ENCODE measurements around the gene EIF4G1. TPM values are rescaled to one million over a fixed set of nuclear protein-coding genes. Genes with fewer than 3 reads are reported as not detected.

EIF4G1 gene
- total and polyA plus RNA-seq, 5 donors from 2014 or later = 13.7 to 182 (median 17.3) TPM

DNA sequence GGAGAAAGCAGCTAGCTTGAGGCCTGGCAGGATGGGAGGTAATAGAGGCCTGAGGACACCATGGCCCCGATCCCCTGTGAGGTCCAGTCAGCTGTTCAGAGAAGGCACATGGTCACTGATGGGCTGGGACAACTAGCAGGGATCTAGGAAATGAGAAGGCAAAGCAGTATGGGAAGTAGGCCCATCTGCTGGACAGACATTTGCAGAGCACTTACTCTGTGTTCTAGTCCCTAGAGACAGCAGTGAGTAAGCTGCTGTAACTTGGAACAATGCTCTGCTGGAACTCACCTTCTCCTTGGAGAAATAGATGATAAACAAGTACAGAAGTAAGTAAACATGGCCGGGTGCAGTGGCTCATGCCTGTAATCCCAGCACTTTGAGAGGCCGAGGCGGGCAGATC is 31.5 kb upstream of the EIF4G1 start:
- ATAC-seq (ENCODE audit: low read depth in 2 of 2) = no peak
- no peak overlapping the region for H3K27ac Mint-ChIP-seq

DNA sequence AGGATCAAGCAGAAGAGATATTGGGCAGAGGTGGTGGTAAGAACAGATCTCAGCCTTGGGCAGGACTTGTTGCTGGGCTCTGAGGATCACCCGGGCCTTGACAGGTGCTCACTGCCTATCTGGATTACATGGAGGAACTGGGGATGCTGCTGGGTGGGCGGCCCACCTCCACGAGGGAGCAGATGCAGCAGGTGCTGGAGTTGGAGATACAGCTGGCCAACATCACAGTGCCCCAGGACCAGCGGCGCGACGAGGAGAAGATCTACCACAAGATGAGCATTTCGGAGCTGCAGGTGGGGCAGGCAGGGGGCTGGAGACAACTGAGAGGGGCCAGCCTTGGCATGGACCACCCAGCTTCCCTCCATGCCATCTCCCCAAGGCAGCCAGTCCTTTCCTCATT is 30.7 kb upstream of the EIF4G1 start:
- H3K4me3 ChIP-seq (ENCODE audit: low read depth, low read length) = no peak overlapping the region
- no peaks in the 10 kb centered on the region for H3K36me3 ChIP-seq (ENCODE audit: control insufficient read depth, insufficient read depth, low read length)
- Mint-ChIP-seq H3K9me3 (no peaks in the 10 kb centered on the region), H3K27ac (no peak overlapping the region), H3K36me3 (no peaks in the 10 kb centered on the region), H3K4me3 (no peak overlapping the region), H3K4me1 (no peaks in the 10 kb centered on the region), H3K27me3 (peaks cover 42% of the 10 kb centered on the region)
- H3K9me3 ChIP-seq (ENCODE audit: control insufficient read depth in 2 of 2, low read length in 2 of 2) = no peaks in the 10 kb centered on the region
- no peak for DNase-seq
- H3K4me1 ChIP-seq (ENCODE audit: control insufficient read depth, insufficient read depth, low read length, poor library complexity, severe bottlenecking) = no peaks in the 10 kb centered on the region
- no peak overlapping the region for H3K27ac ChIP-seq (ENCODE audit: insufficient read depth, low read length, poor library complexity, severe bottlenecking)
- ATAC-seq (ENCODE audit: low read depth in 2 of 2) = no peak
- peaks cover 7% of the 10 kb centered on the region for H3K27me3 ChIP-seq (ENCODE audit: control insufficient read depth, insufficient read depth, low read length)

More for the DNA sequence above, 31.5 kb upstream of the EIF4G1 start:
- H3K4me1 ChIP-seq (ENCODE audit: control insufficient read depth, insufficient read depth, low read length, poor library complexity, severe bottlenecking) = no peaks in the 10 kb centered on the region
- Mint-ChIP-seq H3K4me3 (no peak overlapping the region), H3K9me3 (no peaks in the 10 kb centered on the region), H3K36me3 (no peaks in the 10 kb centered on the region), H3K27me3 (peaks cover 44% of the 10 kb centered on the region), H3K4me1 (no peaks in the 10 kb centered on the region)
- H3K27me3 ChIP-seq (ENCODE audit: control insufficient read depth, insufficient read depth, low read length) = peaks cover 7% of the 10 kb centered on the region
- H3K27ac ChIP-seq (ENCODE audit: insufficient read depth, low read length, poor library complexity, severe bottlenecking) = no peak overlapping the region
- H3K36me3 ChIP-seq (ENCODE audit: control insufficient read depth, insufficient read depth, low read length) = no peaks in the 10 kb centered on the region
- no peak overlapping the region for H3K4me3 ChIP-seq (ENCODE audit: low read depth, low read length)
- no peak for DNase-seq
- H3K9me3 ChIP-seq (ENCODE audit: control insufficient read depth in 2 of 2, low read length in 2 of 2) = no peaks in the 10 kb centered on the region

DNA sequence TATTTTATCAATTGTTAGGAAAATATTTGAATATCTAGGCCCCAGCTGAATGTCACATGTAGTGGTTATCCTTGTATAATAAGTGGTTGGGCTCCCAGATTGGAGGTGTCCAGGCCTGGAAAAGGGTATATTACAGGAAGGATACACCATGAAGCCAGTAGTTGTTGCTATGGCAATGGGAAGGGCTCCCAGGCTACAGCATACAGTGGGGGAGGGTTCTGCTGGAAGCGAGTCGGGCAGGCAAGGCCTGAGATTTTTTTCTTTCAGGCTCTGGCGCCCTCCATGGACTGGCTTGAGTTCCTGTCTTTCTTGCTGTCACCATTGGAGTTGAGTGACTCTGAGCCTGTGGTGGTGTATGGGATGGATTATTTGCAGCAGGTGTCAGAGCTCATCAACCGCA is 29.7 kb upstream of the EIF4G1 start:
- H3K27ac Mint-ChIP-seq = no peak overlapping the region
- no peaks in the 10 kb centered on the region for H3K4me1 Mint-ChIP-seq
- H3K36me3 ChIP-seq (ENCODE audit: control insufficient read depth, insufficient read depth, low read length) = no peaks in the 10 kb centered on the region
- no peaks in the 10 kb centered on the region for H3K4me1 ChIP-seq (ENCODE audit: control insufficient read depth, insufficient read depth, low read length, poor library complexity, severe bottlenecking)
- DNase-seq = peak in 1 of 3 donors; percentile 41
- H3K9me3 Mint-ChIP-seq = no peaks in the 10 kb centered on the region
- ATAC-seq (ENCODE audit: low read depth in 2 of 2) = no peak
- no peaks in the 10 kb centered on the region for H3K36me3 Mint-ChIP-seq
- H3K27me3 ChIP-seq (ENCODE audit: control insufficient read depth, insufficient read depth, low read length) = peaks cover 7% of the 10 kb centered on the region
- H3K4me3 ChIP-seq (ENCODE audit: low read depth, low read length) = no peak overlapping the region
- no peak overlapping the region for H3K27ac ChIP-seq (ENCODE audit: insufficient read depth, low read length, poor library complexity, severe bottlenecking)
- no peak overlapping the region for H3K4me3 Mint-ChIP-seq
- peaks cover 39% of the 10 kb centered on the region for H3K27me3 Mint-ChIP-seq
- no peaks in the 10 kb centered on the region for H3K9me3 ChIP-seq (ENCODE audit: control insufficient read depth in 2 of 2, low read length in 2 of 2)

- H3K4me1 Mint-ChIP-seq = no peaks in the 10 kb centered on the region
- peaks cover 27% of the 10 kb centered on the region for H3K27me3 Mint-ChIP-seq
- Histone ChIP-seq H3K27ac (ENCODE audit: insufficient read depth, low read length, poor library complexity, severe bottlenecking) (no peak overlapping the region), H3K4me3 (ENCODE audit: low read depth, low read length) (no peak overlapping the region), H3K4me1 (ENCODE audit: control insufficient read depth, insufficient read depth, low read length, poor library complexity, severe bottlenecking) (no peaks in the 10 kb centered on the region), H3K36me3 (ENCODE audit: control insufficient read depth, insufficient read depth, low read length) (no peaks in the 10 kb centered on the region), H3K9me3 (ENCODE audit: control insufficient read depth in 2 of 2, low read length in 2 of 2) (no peaks in the 10 kb centered on the region), H3K27me3 (ENCODE audit: control insufficient read depth, insufficient read depth, low read length) (peaks cover 3% of the 10 kb centered on the region)
- no peak overlapping the region for H3K27ac Mint-ChIP-seq
- no peak overlapping the region for H3K4me3 Mint-ChIP-seq
- DNase-seq (peak; percentile 30 to 57 (median 37)), ATAC-seq (ENCODE audit: low read depth in 2 of 2) (peak; percentile 46 to 54)
- H3K9me3 Mint-ChIP-seq = no peaks in the 10 kb centered on the region
- H3K36me3 Mint-ChIP-seq = no peaks in the 10 kb centered on the region
These were observed 24.9 kb upstream of the EIF4G1 start for GRCh38 chr3:184289426-184289938.

GRCh38 chr3:184290331-184290730 is 24.1 kb upstream of the EIF4G1 start:
- no peaks in the 10 kb centered on the region for H3K4me1 Mint-ChIP-seq
- peaks cover 0 to 1% (median 0%) of the 10 kb centered on the region in 7 donors for H3K9me3 Mint-ChIP-seq
- H3K27ac ChIP-seq (ENCODE audit: insufficient read depth, low read length, poor library complexity, severe bottlenecking) = no peak overlapping the region
- no peak overlapping the region for H3K4me3 ChIP-seq (ENCODE audit: low read depth, low read length)
- no peak overlapping the region for H3K4me3 Mint-ChIP-seq
- ATAC-seq (ENCODE audit: low read depth in 2 of 2) (no peak), DNase-seq (no peak)
- H3K36me3 ChIP-seq (ENCODE audit: control insufficient read depth, insufficient read depth, low read length) = no peaks in the 10 kb centered on the region
- H3K36me3 Mint-ChIP-seq = no peaks in the 10 kb centered on the region
- no peaks in the 10 kb centered on the region for H3K4me1 ChIP-seq (ENCODE audit: control insufficient read depth, insufficient read depth, low read length, poor library complexity, severe bottlenecking)
- peaks cover 3% of the 10 kb centered on the region for H3K27me3 ChIP-seq (ENCODE audit: control insufficient read depth, insufficient read depth, low read length)
- peaks cover 19% of the 10 kb centered on the region for H3K27me3 Mint-ChIP-seq
- peak overlapping the region in 1 of 3 donors; percentile 43 for H3K27ac Mint-ChIP-seq
- H3K9me3 ChIP-seq (ENCODE audit: control insufficient read depth in 2 of 2, low read length in 2 of 2) = no peaks in the 10 kb centered on the region

DNA sequence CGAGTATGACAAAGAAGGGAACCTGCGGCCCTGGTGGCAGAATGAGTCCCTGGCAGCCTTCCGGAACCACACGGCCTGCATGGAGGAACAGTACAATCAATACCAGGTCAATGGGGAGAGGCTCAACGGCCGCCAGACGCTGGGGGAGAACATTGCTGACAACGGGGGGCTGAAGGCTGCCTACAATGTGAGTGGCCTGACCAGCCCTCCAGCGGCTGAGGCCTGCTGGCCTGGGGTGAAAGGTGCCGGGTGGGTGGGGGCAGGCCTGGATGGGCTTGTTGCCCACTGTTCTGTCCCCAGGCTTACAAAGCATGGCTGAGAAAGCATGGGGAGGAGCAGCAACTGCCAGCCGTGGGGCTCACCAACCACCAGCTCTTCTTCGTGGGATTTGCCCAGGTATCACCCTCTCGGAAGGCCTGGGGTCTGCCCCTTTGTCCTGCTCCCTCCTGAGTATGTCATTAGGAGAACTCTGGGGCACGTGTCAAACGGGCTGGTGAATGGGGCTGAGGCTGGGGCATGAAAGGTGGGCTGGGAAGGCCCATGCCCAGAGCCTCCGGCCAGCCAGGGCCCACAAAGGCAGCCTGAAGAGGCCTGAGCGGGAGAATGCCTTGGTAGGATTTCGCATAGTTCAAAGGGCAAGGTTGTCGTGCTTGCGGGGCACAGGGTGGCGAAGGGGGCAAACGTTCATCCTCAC is 23.2 kb upstream of the EIF4G1 start:
- no peak overlapping the region for H3K27ac ChIP-seq (ENCODE audit: insufficient read depth, low read length, poor library complexity, severe bottlenecking)
- ATAC-seq (ENCODE audit: low read depth in 2 of 2) = no peak
- no peaks in the 10 kb centered on the region for H3K4me1 ChIP-seq (ENCODE audit: control insufficient read depth, insufficient read depth, low read length, poor library complexity, severe bottlenecking)
- no peak for DNase-seq
- no peaks in the 10 kb centered on the region for H3K9me3 ChIP-seq (ENCODE audit: control insufficient read depth in 2 of 2, low read length in 2 of 2)
- no peaks in the 10 kb centered on the region for H3K27me3 ChIP-seq (ENCODE audit: control insufficient read depth, insufficient read depth, low read length)
- Mint-ChIP-seq H3K27me3 (peaks cover 13% of the 10 kb centered on the region), H3K36me3 (no peaks in the 10 kb centered on the region), H3K9me3 (peaks cover 0 to 1% (median 0%) of the 10 kb centered on the region in 7 donors), H3K27ac (no peak overlapping the region), H3K4me3 (no peak overlapping the region), H3K4me1 (no peaks in the 10 kb centered on the region)
- no peak overlapping the region for H3K4me3 ChIP-seq (ENCODE audit: low read depth, low read length)
- H3K36me3 ChIP-seq (ENCODE audit: control insufficient read depth, insufficient read depth, low read length) = no peaks in the 10 kb centered on the region

DNA sequence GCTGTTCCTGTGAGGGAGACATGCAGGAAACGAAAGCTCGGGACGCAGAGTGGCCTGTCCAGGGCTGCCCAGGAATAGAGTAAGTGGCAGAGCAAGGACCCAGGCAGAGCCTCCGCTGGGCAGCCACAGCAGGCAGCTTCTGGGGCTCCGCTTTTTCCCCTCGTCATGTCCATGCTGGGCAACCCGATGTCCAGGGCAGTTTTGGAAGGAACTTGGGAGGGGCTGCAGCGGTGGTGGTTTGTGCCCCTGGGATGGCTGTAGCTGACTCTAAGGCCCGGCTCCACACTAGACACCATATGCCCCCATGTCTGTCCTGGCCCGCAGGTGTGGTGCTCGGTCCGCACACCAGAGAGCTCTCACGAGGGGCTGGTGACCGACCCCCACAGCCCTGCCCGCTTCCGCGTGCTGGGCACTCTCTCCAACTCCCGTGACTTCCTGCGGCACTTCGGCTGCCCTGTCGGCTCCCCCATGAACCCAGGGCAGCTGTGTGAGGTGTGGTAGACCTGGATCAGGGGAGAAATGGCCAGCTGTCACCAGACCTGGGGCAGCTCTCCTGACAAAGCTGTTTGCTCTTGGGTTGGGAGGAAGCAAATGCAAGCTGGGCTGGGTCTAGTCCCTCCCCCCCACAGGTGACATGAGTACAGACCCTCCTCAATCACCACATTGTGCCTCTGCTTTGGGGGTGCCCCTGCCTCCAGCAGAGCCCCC is 22.5 kb upstream of the EIF4G1 start:
- Mint-ChIP-seq H3K4me1 (no peaks in the 10 kb centered on the region), H3K36me3 (no peaks in the 10 kb centered on the region), H3K27ac (no peak overlapping the region), H3K4me3 (no peak overlapping the region), H3K27me3 (peaks cover 7% of the 10 kb centered on the region), H3K9me3 (peaks cover 0 to 1% (median 0%) of the 10 kb centered on the region in 7 donors)
- H3K27ac ChIP-seq (ENCODE audit: insufficient read depth, low read length, poor library complexity, severe bottlenecking) = no peak overlapping the region
- no peak for ATAC-seq (ENCODE audit: low read depth in 2 of 2)
- DNase-seq = no peak
- no peaks in the 10 kb centered on the region for H3K36me3 ChIP-seq (ENCODE audit: control insufficient read depth, insufficient read depth, low read length)
- H3K27me3 ChIP-seq (ENCODE audit: control insufficient read depth, insufficient read depth, low read length) = no peaks in the 10 kb centered on the region
- H3K4me3 ChIP-seq (ENCODE audit: low read depth, low read length) = no peak overlapping the region
- no peaks in the 10 kb centered on the region for H3K9me3 ChIP-seq (ENCODE audit: control insufficient read depth in 2 of 2, low read length in 2 of 2)
- no peaks in the 10 kb centered on the region for H3K4me1 ChIP-seq (ENCODE audit: control insufficient read depth, insufficient read depth, low read length, poor library complexity, severe bottlenecking)
